ENCODE data around the gene SACS. TPM values are rescaled to one million over a fixed set of nuclear protein-coding genes. Genes with fewer than 3 reads are reported as not detected.

Gene SACS, protein sequence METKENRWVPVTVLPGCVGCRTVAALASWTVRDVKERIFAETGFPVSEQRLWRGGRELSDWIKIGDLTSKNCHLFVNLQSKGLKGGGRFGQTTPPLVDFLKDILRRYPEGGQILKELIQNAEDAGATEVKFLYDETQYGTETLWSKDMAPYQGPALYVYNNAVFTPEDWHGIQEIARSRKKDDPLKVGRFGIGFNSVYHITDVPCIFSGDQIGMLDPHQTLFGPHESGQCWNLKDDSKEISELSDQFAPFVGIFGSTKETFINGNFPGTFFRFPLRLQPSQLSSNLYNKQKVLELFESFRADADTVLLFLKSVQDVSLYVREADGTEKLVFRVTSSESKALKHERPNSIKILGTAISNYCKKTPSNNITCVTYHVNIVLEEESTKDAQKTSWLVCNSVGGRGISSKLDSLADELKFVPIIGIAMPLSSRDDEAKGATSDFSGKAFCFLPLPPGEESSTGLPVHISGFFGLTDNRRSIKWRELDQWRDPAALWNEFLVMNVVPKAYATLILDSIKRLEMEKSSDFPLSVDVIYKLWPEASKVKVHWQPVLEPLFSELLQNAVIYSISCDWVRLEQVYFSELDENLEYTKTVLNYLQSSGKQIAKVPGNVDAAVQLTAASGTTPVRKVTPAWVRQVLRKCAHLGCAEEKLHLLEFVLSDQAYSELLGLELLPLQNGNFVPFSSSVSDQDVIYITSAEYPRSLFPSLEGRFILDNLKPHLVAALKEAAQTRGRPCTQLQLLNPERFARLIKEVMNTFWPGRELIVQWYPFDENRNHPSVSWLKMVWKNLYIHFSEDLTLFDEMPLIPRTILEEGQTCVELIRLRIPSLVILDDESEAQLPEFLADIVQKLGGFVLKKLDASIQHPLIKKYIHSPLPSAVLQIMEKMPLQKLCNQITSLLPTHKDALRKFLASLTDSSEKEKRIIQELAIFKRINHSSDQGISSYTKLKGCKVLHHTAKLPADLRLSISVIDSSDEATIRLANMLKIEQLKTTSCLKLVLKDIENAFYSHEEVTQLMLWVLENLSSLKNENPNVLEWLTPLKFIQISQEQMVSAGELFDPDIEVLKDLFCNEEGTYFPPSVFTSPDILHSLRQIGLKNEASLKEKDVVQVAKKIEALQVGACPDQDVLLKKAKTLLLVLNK (N-terminal part only)
- polyA plus RNA-seq (ENCODE audit: insufficient read length in 10 of 10), result 10 to 100 TPM; 45.2 to 81.5 (median 55.6) TPM
- long read RNA-seq, donor 1, partial matches to known transcripts, result 7 of 7 reads
- long read RNA-seq, donor 1, other reads (novel, unspliced or antisense), result 0 of 7 reads
- long read RNA-seq, donor 2, partial matches to known transcripts, result 0 of 6 reads
- long read RNA-seq, donor 2, other reads (novel, unspliced or antisense), result 6 of 6 reads
- long read RNA-seq, donor 3, result 0 reads
- long read RNA-seq, donor 4, result 0 reads
- long read RNA-seq, donor 5, partial matches to known transcripts, result 0 of 9 reads
- long read RNA-seq, donor 5, other reads (novel, unspliced or antisense), result 7 of 9 reads
- long read RNA-seq, donor 6, full-length matches to known transcripts, result 4 of 4 reads
- long read RNA-seq, donor 6, partial matches to known transcripts, result 0 of 4 reads
- long read RNA-seq, donor 6, other reads (novel, unspliced or antisense), result 0 of 4 reads
- long read RNA-seq, donor 7, partial matches to known transcripts, result 0 of 1 reads
- long read RNA-seq, donor 7, other reads (novel, unspliced or antisense), result 0 of 1 reads
- long read RNA-seq, donor 8, partial matches to known transcripts, result 25 of 25 reads
- long read RNA-seq, donor 8, other reads (novel, unspliced or antisense), result 0 of 25 reads
- long read RNA-seq, donor 9, result 0 reads

DNA sequence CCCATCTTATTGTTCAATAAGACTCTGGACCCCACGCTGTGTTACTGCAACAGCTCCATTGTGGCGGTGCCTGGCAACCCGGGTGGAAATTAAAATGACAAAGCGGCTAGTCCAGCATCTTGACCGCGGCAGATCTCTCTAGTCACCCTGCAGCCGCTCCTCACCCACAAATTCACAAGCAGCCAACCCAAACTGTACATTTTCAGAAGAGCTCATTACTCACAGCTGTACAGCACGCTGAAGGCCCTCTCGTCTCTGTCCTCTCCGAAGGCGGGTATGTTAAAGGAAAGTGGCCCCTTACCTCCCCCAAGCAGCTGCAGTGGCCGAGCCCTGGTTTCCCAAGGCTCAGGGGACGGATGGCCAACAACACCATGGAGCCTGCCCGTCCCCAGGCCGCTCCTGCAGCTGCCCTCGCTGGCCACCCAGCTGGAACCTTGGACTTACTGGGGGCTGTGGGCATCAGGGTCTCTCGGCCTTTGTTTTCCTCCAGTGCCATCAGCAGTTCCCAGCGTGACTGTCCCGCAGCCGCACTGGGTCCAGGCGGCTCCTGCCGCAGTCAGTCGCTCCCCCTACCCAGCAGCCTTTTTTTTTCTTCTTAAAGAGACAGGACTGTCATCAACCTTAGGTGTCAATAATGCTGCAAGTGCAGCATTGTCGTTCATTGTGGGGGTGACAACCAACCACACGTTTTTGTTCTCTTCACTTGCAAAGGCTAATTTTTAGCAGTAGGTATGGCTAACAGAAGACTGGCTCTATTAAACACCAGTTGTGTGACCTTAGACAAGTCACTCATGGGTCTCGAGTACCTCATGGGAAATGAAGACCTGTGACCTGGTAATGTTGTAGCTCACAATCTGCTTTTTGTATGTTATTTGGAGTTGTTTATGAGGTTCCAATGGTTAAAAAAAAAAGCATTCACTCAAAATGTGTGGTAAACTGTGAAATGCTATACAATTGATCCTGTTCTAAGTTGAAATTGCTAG lies at the start of gene SACS:
TSS of gene SACS (minus strand) at position 532 of the 983 bp plus-strand sequence. CDS start 22,463 bp downstream, outside the sequence.
- peak; percentile 34 to 81 (median 42) for DNase-seq

DNA sequence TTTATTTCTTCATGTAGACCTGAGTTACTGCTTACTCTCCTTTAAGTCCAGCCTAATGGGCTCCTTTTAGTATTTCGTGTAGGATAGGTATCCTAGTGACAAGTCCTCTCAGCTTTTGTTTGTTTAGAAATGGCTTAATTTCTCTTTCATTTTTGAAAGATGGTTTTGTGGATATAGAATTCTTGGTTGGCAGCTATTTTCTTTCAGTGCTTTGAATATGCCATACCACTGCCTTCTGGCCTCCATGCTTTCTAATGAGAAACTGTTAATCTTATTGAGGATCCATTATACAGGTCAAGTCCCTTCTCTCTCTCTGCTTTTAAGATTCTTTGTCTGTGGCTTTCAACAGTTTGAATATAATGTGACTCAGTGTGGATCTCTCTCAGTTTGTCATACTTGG lies 46.8 kb upstream of the SACS start:
- DNase-seq, result no peak

DNA sequence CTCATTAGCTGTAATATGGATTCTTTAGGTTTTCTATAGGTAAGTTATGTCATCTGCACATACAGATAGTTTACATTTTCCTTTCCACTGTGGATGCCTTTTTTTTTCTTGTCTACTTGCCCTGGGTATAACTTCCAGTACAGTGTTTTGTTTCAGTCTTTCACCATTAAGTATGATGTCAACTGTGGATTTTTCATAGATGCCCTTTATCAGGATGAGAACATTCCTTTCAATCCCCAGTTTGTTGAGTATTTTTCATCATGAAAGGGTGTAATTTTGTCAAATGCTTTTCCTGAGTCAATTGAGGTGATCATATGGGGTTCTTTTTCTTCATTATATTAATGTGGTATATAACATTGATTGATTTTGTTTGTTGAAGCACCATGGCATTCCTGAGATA lies 43.6 kb upstream of the SACS start:
- DNase-seq, result no peak

DNA sequence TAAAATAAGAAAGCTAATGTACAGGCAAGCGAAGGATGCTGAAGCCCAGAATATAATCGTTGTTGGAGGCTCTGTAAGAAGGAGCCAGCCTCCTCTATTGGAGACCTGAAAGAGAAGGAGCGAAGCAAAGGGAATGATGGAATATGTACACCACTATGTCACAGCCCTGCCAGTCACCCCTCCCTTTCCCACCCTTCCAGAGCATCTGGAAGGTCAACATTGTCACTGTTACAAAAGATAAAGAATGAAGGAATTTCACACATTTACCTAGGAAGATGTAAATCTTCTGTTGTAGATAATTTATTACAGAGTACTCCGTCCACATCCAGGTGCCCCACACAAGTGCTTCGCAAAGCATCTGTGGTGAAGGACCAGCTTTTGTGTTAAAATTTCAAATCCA lies 39.7 kb upstream of the SACS start:
- DNase-seq, result no peak

DNA sequence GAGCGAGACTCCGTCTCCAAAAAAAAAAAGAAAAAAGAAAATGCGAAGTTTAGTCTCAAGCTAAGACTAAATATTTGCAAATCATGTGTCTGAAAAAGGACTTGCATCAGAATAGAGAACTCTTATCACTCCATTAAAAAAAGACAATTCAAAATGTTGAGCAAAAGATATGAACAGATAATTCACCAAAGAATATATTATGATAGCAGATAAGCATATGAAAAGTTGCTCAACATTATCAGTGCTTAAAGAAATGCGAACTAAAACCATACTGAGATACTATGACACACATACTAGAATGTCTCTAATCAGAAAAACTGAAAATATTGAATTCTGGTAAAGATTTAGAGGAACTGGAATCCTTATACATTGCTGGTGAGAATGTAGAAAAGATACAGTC lies 38.7 kb upstream of the SACS start:
- no peak for DNase-seq

DNA sequence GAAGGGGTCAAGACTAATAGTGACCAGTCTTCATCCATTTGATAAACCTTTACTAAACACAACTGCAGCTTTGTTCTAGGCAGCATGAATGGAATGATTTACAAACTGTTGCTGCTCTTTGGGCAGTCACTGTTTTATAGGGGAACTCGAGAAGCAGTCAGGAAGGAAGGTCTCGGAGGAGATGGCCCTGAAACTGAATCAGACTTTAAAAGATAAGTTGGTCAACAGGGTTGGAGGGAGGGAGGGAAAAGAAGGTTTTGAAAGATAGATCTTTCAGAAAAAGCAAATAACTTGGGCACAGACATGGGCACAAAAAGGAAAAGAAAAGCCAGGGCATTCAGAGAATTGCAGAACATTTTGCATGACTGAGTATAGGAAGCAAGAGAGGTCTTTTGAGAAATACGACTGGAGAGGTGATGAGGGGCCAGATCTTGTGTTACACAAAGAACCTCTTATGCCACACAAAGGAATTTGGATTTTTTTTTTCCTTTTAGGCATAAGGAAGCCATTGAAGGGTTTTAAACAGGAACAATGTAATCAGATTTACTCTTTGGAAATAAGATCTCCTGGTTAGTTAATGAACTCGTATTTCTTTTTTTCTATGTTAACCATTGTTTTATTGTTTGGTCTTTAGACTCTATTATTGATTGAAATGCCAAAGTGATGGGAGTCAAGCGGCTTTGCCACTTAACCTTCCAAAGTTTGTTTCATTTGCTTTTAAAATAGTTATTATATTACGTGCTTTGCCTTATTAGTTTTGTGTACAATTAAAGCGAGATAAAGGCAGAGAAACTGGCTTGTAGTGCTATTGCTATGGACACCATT lies 37.5 kb upstream of the SACS start:
- no peak for DNase-seq

DNA sequence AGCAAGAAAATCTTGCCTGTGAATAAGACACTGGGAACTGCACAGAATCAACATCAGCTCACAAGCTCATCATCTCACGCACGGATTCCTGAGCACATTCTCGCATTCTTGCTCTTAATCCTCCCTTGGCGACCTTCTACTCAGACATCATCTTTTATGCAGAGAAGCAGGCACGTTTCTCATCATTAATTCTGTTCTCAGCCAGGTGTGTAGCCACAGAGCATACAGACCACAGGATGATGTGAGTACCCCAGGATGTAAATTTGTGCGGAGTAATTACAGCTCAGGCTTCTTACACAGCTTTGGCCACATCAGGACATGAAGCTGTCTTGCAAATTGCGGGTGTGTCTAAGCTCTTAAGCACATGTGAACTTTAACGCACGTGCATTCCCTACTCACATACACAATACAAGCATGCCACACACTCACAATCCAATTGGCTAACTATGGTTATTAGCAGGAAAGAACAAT lies 36.5 kb upstream of the SACS start:
- DNase-seq, result peak in 2 of 3 donors; percentile 47 to 89

DNA sequence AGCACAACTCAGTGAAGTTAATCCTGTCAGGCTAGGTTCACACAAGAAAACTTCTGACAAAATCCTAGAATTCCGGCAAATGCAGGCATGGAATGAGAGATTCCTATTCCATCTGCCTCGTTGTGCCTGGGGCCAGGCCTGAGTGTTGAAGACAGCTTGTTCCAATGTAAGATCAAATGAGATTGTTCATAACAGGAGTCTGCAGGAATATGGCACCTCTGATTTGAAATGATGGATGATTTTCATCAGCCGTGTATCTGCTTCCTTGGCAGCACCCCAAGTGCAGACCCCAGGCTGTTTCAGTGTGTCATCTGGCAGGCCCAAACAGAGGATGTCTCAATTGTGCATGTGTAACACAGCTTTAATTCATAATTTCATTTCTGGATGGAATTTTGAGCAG lies 35.3 kb upstream of the SACS start:
- DNase-seq, result no peak

DNA sequence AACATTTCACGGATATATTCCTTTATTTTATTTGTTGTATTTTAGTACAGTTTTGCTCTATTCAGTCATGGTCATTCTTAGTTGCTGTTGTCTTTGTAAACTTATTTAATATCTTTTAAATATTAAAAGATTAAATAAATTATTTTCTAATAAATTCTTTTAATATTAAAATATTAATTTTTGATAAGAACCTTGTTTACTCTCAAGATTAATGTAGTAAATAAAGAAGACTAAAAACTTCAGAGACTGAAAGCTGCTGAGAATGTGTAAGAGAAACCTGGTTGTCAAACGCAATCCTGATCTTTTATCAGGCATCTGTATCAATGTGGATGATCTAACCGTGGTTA lies 34.4 kb upstream of the SACS start:
- DNase-seq, result no peak

DNA sequence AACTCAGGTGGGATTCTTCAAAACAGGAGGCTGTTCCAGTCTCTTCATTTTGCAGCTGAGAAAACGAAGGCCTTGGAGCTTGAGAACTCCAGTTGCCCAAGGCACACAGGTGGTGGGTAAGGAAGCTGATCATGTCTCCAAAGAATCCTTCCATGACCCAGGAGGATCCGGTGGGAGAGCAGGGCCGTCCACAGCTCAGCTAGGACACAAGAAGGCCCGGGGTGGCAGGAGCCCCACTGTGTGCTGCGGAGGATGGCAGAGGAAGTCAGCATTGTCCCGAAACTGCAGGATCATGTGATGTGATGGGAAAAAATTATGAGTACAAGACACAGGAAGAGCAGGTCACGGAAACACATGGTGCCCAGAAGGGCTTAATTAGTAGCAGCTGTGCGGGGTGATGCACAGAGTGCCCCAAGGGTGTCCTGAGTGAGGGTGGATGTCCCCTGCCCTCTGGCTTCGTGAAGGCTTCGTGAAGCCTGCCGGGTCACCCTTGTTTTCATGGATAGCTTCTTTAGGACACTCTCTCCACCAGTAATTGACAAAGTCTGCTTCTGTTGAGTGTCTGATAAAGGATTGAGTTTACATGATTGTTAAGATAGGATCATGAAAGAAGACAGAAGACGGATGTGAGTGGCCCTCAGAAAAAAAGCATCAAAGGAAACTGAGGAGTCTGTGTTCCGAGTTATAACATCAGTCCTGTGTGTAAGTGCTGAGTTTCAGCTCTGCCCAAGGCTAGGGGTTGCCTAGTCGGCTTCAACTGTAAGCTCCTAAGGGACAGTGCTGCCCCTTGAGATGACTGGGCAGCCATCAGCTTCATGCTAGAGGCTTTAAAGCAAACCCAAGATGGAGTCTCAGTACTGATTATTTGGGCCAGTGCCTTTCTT lies 33.8 kb upstream of the SACS start:
- DNase-seq, result peak in 1 of 3 donors; percentile 52

DNA sequence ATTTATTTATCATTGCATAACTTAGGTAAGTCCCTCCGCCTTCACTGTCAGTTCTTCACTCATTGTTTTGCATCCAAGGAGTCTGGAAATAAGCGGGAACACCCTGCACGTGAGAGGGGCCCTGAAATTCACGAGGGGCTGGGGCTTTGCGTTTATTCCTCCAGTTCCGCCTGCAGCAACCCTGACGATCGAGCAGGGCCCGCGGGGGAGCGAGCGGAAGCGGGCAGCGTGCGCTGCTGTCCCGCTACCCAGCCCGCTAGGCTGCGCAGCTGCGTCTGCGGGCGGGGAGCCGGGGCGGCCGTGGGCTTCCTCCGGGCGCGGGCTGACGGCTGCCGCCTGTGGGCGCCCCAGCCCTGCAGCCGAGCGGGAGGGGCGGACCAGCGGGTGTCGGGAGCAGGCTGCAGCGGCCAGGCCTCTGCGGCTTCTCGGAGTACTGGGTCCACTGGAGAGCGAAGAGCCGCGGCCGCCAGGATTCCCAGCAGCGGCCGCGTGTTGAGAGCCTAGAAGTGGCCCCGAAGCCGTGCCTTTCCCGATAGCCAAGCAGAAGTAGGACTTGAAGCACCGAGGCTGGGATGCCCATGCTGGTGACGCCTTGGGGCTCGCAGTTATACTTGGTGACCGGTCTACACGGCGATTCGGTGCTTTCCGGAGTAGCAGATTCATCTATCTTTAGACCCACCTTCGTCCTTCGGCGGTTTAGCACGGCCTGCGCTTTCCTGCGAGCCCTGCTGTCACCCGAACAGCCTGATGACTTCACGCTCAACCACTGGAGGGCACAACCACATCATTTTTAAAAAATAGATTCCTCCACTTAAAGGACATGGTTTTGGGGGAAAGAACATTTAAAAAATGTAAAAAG lies 32.9 kb upstream of the SACS start:
- peak; percentile 79 to 94 (median 84) for DNase-seq

DNA sequence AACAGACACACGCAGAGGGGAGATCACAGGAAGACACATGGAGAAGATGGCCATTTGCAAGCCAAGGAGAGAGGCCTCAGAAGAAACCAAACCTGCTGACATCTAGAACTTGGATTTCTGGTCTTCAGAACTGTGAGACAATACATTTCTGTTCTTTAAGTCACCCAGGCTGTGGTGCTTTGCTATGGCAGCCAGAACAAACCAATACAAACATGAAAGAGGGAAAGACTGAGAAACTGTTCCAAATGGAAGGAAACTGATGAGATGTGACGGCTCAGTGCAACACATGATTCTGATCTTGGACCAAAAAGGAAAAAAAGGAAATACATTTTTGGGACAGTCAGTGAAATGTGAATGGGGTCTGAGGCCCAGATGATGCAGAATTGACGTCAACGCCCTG lies 30.2 kb upstream of the SACS start:
- no peak for DNase-seq

DNA sequence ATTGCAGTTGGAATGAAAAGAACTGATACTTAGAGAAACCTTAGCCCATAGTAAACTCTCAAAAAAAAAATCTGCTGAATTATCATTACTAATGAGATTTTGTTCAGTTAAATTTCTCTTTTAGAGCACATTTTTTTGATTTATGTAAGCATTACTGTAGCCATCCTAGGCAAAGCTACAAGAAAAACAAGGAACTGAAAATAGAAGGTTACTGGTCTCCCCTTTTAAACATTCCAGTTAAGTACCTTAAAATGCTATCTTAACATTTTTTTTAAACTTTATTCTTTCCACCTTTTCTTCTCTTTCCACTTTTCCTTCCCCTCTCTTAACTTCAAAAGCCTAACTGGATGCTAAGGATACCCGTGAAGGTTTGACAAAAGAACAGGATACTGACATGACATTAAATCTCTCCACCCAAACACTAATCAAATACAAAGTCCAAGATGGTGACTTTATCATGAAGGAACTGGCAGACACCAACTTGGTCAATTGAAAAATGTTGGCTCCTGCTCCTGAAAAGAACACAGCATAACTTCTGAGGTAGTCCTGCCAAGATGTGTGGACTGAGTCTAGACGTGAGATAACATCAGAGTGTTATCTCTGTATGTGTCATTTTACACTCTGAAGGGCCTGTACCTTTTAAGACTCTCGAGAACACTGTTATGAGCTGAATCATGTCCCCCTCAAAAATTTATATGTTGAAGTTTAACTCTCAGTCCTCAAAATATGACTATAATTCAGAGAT lies 29.5 kb upstream of the SACS start:
- no peak for DNase-seq

DNA sequence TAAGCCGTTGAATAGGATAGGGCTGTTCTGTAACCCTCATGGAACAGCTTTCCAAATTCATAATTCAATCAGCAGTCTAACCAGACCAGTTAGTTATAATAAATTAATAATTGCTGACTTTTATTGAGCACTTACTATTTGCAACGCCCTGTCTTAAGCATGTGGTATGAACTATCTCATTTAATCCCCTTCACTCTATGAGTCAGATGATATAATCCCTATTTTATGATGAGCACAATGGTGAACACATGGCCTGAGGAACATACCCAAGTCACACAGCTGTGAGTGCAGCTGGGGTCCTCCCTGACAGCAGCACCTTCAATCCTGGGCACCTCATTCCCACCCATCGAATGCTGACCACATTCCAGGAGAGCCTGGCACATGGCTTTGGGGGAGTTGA lies 28.0 kb upstream of the SACS start:
- DNase-seq, result no peak

DNA sequence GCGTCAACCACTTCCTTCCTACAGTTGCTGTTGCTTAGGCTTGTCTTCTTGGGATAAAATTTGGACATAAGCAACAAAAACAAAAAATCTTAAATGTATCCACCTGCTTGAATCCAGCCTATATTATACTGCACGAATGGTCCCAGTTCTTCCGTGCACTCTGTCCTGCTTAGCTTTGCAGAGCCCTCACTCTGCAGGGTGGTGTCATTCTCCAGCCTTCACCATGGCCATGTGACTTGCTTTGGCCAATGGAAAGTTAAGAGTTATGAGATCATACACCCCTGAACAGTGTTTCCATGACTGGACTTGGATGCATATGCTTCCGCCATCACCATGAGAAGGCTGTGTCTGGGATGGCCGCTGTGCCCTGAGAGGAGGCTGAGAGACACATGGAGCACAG lies 27.4 kb upstream of the SACS start:
- no peak for DNase-seq

DNA sequence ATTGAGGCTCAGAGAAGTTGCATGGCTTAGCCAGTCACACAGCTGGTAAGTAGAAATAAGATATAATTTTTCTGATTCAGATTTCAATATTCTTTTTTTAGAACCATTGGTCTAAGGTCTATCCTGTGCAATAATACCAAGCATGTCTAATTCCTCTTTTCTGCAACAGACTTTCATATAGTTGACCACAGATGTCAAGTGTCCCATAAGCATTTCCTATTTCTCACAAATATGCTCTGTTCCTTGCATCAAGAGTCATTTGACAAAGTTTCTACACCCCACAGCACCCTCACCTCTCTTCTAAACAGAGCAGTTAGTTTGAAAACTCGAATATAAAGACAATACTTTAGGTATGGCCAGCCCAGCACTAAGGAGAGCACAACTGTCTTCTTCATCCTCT lies 26.8 kb upstream of the SACS start:
- DNase-seq, result no peak

Data from muscle of back (tissue), 13 donors.